Measurements from ENCODE around the gene LRRC18. TPM values are rescaled to one million over a fixed set of nuclear protein-coding genes. Genes with fewer than 3 reads are reported as not detected.
A peak's percentile ranks its signal among the peaks of the same experiment; 100 is the strongest.

LRRC18 gene
- total and polyA plus RNA-seq, 9 donors: 0.09 to 0.24 (median 0.18) TPM; not detected in 2

GRCh38 chr10:48970654-48971053, 31.0 kb upstream of the LRRC18 start:
- no peak overlapping the region for H3K27ac ChIP-seq (ENCODE audit: low read length)
- WGBS (ENCODE audit: insufficient coverage): 100% methylated on average over 1 of the region's 4 CpGs
- DNase-seq: no peak
- H3K9me3 ChIP-seq (replicated peaks; ENCODE audit: control insufficient read depth, low read depth, low read length): no peaks in the 10 kb centered on the region
- no peak overlapping the region for H3K4me3 ChIP-seq (ENCODE audit: low read length)
- peaks cover 6% of the 10 kb centered on the region for H3K4me1 ChIP-seq (ENCODE audit: control insufficient read depth, insufficient read depth, low read length)
- no peaks in the 10 kb centered on the region for H3K36me3 ChIP-seq (ENCODE audit: control insufficient read depth, insufficient read depth, low read length)
- no peaks in the 10 kb centered on the region for H3K27me3 ChIP-seq (ENCODE audit: control insufficient read depth, insufficient read depth, low read length)

GRCh38 chr10:48970046-48970445, 30.4 kb upstream of the LRRC18 start:
- Histone ChIP-seq H3K9me3 (replicated peaks; ENCODE audit: control insufficient read depth, low read depth, low read length) (no peaks in the 10 kb centered on the region), H3K36me3 (ENCODE audit: control insufficient read depth, insufficient read depth, low read length) (no peaks in the 10 kb centered on the region), H3K27ac (ENCODE audit: low read length) (no peak overlapping the region), H3K4me3 (ENCODE audit: low read length) (no peak overlapping the region), H3K27me3 (ENCODE audit: control insufficient read depth, insufficient read depth, low read length) (no peaks in the 10 kb centered on the region), H3K4me1 (ENCODE audit: control insufficient read depth, insufficient read depth, low read length) (peaks cover 6% of the 10 kb centered on the region)
- DNase-seq: no peak
- WGBS (ENCODE audit: insufficient coverage): 87% methylated on average over 12 of the region's 14 CpGs

- Histone ChIP-seq H3K9me3 (replicated peaks; ENCODE audit: control insufficient read depth, low read depth, low read length) (no peaks in the 10 kb centered on the region), H3K27ac (ENCODE audit: low read length) (no peak overlapping the region), H3K36me3 (ENCODE audit: control insufficient read depth, insufficient read depth, low read length) (no peaks in the 10 kb centered on the region), H3K4me1 (ENCODE audit: control insufficient read depth, insufficient read depth, low read length) (peaks cover 6% of the 10 kb centered on the region), H3K27me3 (ENCODE audit: control insufficient read depth, insufficient read depth, low read length) (peaks cover 2% of the 10 kb centered on the region), H3K4me3 (ENCODE audit: low read length) (no peak overlapping the region)
- WGBS (ENCODE audit: insufficient coverage): 100% methylated on average over 2 of the region's 3 CpGs
- no peak for DNase-seq
Measured at GRCh38 chr10:48968036-48968435, 28.4 kb upstream of the LRRC18 start.

- no peak for DNase-seq
- peaks cover 6% of the 10 kb centered on the region for H3K4me1 ChIP-seq (ENCODE audit: control insufficient read depth, insufficient read depth, low read length)
- no peak overlapping the region for H3K4me3 ChIP-seq (ENCODE audit: low read length)
- H3K9me3 ChIP-seq (replicated peaks; ENCODE audit: control insufficient read depth, low read depth, low read length): no peaks in the 10 kb centered on the region
- 100% methylated on average over 1 of the region's 4 CpGs for WGBS (ENCODE audit: insufficient coverage)
- H3K36me3 ChIP-seq (ENCODE audit: control insufficient read depth, insufficient read depth, low read length): no peaks in the 10 kb centered on the region
- no peak overlapping the region for H3K27ac ChIP-seq (ENCODE audit: low read length)
- H3K27me3 ChIP-seq (ENCODE audit: control insufficient read depth, insufficient read depth, low read length): peaks cover 5% of the 10 kb centered on the region
Measured at GRCh38 chr10:48965460-48965859, 25.8 kb upstream of the LRRC18 start.

DNA sequence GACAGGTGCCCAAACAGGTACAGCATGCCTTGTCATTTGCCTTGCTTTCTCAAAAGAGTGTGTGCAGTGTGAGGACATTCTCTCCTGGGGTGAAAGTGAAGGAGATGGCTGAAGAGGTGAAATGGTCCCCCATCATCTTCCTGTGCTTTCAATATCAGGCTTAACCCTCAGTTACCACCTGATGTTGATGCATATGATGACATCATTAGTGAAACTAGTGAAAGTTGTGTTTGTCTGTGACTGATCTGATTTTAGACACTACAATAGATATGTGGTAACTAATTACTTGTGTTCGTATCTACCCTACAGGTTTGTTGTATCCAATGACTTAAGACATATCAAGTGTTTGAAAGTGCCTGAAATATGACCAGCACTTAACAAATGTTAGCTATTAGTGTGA, 24.4 kb upstream of the LRRC18 start:
- no CpG with 5 or more reads among the region's 1 CpG for WGBS (ENCODE audit: insufficient coverage)
- H3K9me3 ChIP-seq (replicated peaks; ENCODE audit: control insufficient read depth, low read depth, low read length): no peaks in the 10 kb centered on the region

DNA sequence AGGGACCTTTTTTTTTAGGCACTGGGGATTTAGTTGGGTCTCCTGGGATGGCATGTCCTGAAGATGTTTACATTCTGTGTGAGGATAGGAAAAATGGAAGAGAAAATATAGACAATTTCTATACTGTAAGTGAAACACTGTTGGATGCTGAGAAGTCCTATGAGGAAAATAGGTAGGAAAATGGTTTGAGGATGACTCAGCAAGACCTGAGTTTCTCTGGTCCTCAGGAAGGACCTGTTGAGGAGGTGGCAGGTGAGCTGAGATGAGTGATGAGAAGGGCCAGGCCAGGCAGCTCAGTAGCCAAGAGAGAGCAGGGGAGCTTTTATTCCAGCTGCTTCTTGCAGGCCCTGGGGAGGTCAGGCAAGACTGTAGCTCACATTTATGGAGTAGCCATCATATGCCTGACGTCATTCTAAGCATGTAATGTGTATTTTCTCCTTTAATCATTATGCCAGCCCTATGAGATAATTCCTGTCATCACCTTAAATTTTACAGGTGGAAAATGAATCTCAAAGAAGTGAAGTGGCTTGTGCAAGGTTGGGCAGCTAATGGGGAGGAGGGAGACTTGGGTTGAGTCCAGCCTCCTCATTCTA, 19.1 kb upstream of the LRRC18 start:
- DNase-seq: peak; percentile 68
- WGBS (ENCODE audit: insufficient coverage): no CpG with 5 or more reads among the region's 1 CpG
- H3K27me3 ChIP-seq (ENCODE audit: control insufficient read depth, insufficient read depth, low read length): peaks cover 5% of the 10 kb centered on the region
- H3K9me3 ChIP-seq (replicated peaks; ENCODE audit: control insufficient read depth, low read depth, low read length): no peaks in the 10 kb centered on the region
- H3K27ac ChIP-seq (ENCODE audit: low read length): no peak overlapping the region
- no peaks in the 10 kb centered on the region for H3K36me3 ChIP-seq (ENCODE audit: control insufficient read depth, insufficient read depth, low read length)
- H3K4me3 ChIP-seq (ENCODE audit: low read length): no peak overlapping the region
- H3K4me1 ChIP-seq (ENCODE audit: control insufficient read depth, insufficient read depth, low read length): peaks cover 2% of the 10 kb centered on the region

More for the DNA sequence above, 24.4 kb upstream of the LRRC18 start:
- Histone ChIP-seq H3K27me3 (ENCODE audit: control insufficient read depth, insufficient read depth, low read length) (peaks cover 5% of the 10 kb centered on the region), H3K4me1 (ENCODE audit: control insufficient read depth, insufficient read depth, low read length) (peaks cover 6% of the 10 kb centered on the region), H3K36me3 (ENCODE audit: control insufficient read depth, insufficient read depth, low read length) (no peaks in the 10 kb centered on the region), H3K27ac (ENCODE audit: low read length) (no peak overlapping the region), H3K4me3 (ENCODE audit: low read length) (no peak overlapping the region)
- no peak for DNase-seq

- Histone ChIP-seq H3K27me3 (ENCODE audit: control insufficient read depth, insufficient read depth, low read length) (peaks cover 2% of the 10 kb centered on the region), H3K4me3 (ENCODE audit: low read length) (no peak overlapping the region), H3K36me3 (ENCODE audit: control insufficient read depth, insufficient read depth, low read length) (no peaks in the 10 kb centered on the region), H3K9me3 (replicated peaks; ENCODE audit: control insufficient read depth, low read depth, low read length) (no peaks in the 10 kb centered on the region), H3K27ac (ENCODE audit: low read length) (no peak overlapping the region), H3K4me1 (ENCODE audit: control insufficient read depth, insufficient read depth, low read length) (peaks cover 4% of the 10 kb centered on the region)
- 94% methylated on average over 15 of the region's 16 CpGs for WGBS (ENCODE audit: insufficient coverage)
- no peak for DNase-seq
Measured at GRCh38 chr10:48957361-48958151, 17.9 kb upstream of the LRRC18 start.

DNA sequence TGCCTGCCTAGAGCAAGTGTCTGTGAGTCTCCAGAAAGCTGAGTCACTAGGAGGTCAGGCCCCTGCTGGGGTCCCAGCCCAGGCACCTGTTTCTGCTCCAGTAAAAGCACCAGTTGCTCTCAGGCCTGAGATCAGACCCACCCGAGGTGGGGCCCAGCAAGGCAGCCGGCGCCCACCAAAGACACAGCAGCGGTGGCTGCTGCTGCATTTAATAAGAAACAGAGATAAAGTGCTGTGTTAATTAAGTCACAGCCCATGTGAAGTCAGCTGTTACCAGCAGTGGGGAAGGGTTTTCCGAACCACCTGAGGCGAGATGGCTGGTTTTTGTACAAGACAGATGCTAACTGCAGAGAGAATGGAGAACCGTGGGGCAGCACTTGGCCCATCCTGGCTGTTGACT, 12.1 kb upstream of the LRRC18 start:
- Histone ChIP-seq H3K4me3 (ENCODE audit: low read length) (no peak overlapping the region), H3K9me3 (replicated peaks; ENCODE audit: control insufficient read depth, low read depth, low read length) (no peaks in the 10 kb centered on the region), H3K27ac (ENCODE audit: low read length) (no peak overlapping the region), H3K27me3 (ENCODE audit: control insufficient read depth, insufficient read depth, low read length) (peaks cover 2% of the 10 kb centered on the region), H3K4me1 (ENCODE audit: control insufficient read depth, insufficient read depth, low read length) (peaks cover 32% of the 10 kb centered on the region), H3K36me3 (ENCODE audit: control insufficient read depth, insufficient read depth, low read length) (no peaks in the 10 kb centered on the region)
- DNase-seq: no peak
- 75% methylated on average over 7 of the region's 7 CpGs for WGBS (ENCODE audit: insufficient coverage)

DNA sequence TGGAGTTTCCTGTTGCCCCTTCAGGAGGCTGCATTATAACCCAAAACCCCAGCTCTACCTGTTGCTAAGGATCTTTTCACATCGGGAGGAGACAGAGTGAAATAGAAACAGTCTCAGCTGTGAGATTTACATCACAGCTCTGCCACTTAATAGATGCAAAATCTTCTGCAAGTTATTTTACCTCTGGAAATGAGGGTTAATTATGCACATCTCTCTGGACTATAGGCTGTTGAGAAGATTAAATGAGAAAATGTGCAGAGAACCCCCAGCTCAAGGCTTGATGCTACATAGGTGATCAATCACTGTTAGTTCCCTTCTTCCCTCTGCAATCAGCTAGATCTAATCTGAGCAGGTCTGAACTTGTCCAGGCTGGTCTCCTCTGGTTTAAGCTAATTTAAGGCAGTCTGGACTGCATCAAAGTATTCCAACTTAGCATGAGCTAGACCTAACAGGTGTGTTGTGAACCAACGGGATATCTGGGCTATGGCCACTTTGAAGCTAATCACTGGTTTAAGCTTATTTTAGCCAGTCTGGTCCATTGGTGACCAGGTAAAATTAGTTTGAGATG, 8.9 kb upstream of the LRRC18 start:
- 86% methylated on average over 1 of the region's 2 CpGs for WGBS (ENCODE audit: insufficient coverage)
- Histone ChIP-seq H3K27ac (ENCODE audit: low read length) (no peak overlapping the region), H3K36me3 (ENCODE audit: control insufficient read depth, insufficient read depth, low read length) (no peaks in the 10 kb centered on the region), H3K4me1 (ENCODE audit: control insufficient read depth, insufficient read depth, low read length) (peaks cover 41% of the 10 kb centered on the region), H3K9me3 (replicated peaks; ENCODE audit: control insufficient read depth, low read depth, low read length) (no peaks in the 10 kb centered on the region), H3K27me3 (ENCODE audit: control insufficient read depth, insufficient read depth, low read length) (peaks cover 2% of the 10 kb centered on the region), H3K4me3 (ENCODE audit: low read length) (no peak overlapping the region)
- peak; percentile 25 for DNase-seq

DNA sequence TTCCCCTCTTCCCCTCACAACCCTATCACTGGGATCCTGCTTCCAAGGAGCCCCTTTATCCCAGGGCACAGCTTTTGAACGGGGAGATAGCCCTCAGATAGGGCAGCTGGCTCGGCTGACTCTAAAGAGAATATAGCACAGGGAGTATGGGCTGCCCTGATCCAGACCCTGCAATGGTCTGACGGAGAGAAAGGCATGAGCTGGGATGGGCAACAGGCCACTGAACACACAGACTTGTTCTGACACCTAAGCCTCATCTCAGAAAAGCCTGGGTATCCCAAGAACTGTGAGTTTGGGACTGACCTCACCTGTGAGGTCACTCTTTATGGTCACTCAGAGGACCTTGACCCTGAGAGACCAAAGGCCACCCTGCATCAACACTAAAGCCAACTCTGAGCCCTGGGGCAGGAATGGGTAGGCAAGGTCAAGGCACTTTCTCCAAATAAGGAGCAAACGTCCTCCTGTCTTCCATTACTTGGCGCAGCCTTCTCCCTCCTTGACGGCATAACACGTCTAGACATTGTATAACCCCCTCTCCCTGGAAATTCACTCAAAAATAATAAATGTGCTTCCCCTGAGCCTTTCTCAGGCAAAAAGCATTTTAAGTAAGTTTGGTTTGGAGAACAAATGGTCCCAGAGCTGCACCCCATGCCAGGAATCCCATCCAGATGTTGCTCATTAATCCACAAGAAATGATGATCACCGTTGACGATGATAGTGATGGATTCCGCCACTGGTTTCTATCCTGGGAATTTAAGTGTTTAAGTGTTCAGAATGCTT, 8.2 kb upstream of the LRRC18 start:
- H3K27me3 ChIP-seq (ENCODE audit: control insufficient read depth, insufficient read depth, low read length): peaks cover 2% of the 10 kb centered on the region
- H3K36me3 ChIP-seq (ENCODE audit: control insufficient read depth, insufficient read depth, low read length): no peaks in the 10 kb centered on the region
- peaks cover 41% of the 10 kb centered on the region for H3K4me1 ChIP-seq (ENCODE audit: control insufficient read depth, insufficient read depth, low read length)
- WGBS (ENCODE audit: insufficient coverage): 36% methylated on average over 4 of the region's 10 CpGs
- peak overlapping the region; percentile 55 for H3K27ac ChIP-seq (ENCODE audit: low read length)
- DNase-seq: peak; percentile 90
- H3K9me3 ChIP-seq (replicated peaks; ENCODE audit: control insufficient read depth, low read depth, low read length): no peaks in the 10 kb centered on the region
- no peak overlapping the region for H3K4me3 ChIP-seq (ENCODE audit: low read length)

Data from muscle of leg (tissue), 11 donors.